A673 (cell line): ENCODE data around the gene NEAT1.

Experiments
- EZH2 ChIP-seq: fragments of 200-600 bp; sonication (generic); IDR thresholded peaks from 2 replicates; pipeline ENCODE4 v1.6.1; 2017; ENCODE audit warnings: borderline replicate concordance, low read depth, mild to moderate bottlenecking, mixed read lengths, antibody characterized with exemption, low read length; ENCODE audit not compliant: poor library complexity, severe bottlenecking
- TF ChIP-seq, protein P1 (sequence below): fragments of 300-800, 200-600 bp; sonication (generic); conservative IDR thresholded peaks from 2 replicates; pipeline ENCODE4 v1.5.1; 2017; ENCODE audit warnings: low read depth, mild to moderate bottlenecking, antibody characterized with exemption, low read length, moderate library complexity, mixed read lengths

DNA sequence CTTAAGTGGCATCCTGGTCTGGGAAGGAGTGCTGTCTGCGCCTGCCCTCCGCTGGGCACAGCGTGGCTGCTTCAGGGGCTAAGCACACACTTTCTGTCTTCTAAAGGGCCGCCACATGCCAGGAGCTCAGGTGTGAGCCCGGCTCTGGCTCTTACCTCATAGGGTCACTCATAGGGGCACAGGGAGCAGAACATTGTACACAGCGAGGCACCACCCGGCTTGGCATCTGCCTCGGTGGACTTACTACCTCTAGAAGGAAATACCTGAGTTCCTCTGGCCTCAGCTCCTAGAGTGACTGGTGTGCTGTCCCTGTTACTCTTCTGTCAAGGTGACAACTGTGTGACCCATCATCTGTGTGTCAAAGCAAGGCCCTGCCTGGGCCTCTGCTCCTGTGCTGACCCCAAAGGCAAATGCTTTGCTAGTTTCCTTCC is 13.4 kb downstream of the NEAT1 start:
- TF ChIP-seq EZH2 = no peak
- TF ChIP-seq, protein P1, sequence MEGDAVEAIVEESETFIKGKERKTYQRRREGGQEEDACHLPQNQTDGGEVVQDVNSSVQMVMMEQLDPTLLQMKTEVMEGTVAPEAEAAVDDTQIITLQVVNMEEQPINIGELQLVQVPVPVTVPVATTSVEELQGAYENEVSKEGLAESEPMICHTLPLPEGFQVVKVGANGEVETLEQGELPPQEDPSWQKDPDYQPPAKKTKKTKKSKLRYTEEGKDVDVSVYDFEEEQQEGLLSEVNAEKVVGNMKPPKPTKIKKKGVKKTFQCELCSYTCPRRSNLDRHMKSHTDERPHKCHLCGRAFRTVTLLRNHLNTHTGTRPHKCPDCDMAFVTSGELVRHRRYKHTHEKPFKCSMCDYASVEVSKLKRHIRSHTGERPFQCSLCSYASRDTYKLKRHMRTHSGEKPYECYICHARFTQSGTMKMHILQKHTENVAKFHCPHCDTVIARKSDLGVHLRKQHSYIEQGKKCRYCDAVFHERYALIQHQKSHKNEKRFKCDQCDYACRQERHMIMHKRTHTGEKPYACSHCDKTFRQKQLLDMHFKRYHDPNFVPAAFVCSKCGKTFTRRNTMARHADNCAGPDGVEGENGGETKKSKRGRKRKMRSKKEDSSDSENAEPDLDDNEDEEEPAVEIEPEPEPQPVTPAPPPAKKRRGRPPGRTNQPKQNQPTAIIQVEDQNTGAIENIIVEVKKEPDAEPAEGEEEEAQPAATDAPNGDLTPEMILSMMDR = no peak
